ENCODE results near the gene LSS. TPM values are rescaled to one million over a fixed set of nuclear protein-coding genes. Genes with fewer than 3 reads are reported as not detected.
"Not testable (repeated sequence)": the region's sequence is repeated elsewhere in the genome, so short reads cannot be mapped to it uniquely, and the experiment has no call there.

The LSS gene
- polyA plus RNA-seq, 3 donors = 16.9 to 60.7 (median 38.4) TPM

DNA sequence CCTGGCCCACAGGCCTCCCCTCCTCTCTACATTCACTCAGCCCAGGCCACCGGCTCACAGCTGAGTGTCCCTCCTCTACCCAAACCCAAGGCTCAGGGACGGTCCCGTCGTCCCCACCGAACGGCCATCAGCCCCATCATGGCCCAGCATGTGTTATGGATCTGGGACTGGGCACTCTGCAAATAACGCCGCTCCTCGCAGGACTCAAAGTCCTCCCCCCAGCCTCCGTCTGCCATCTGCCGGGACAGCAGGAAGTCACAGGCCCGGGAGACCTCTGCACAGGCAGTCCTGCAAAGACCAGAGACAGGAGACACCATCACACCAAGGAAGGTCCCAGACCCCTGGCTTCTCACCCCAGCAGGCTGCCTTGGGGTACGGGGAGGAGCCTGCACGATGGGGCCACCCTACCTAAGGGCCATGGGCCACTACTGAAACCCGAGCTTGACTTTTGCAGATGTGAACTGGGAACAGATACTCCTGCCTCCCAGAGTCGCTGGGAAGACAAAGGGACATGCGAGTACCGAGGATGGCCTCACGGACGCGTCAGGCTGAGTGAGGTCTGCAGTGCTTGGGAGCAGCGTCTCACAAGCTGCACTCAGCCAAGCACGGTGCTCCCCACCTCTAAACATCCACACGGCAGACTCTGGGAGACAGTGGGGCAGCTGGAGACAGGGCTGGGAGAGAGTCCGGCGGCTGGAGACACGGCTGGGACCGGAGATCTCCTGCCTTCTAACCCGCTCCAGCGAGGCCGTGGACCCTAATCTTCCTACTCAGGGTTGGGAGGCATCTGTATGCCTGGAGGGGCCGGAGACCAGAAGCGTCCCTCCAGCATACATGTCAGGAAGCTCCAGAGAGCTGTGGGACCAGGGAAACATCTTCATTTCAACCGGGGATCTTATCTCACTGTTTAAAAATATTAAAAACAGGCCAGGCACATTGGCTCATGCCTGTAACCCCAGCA is 33.9 kb downstream of the LSS start:
- WGBS, 3 donors = 92 to 95% (median 94%) methylated on average over 34 of the region's 34 CpGs
- H3K27ac ChIP-seq (ENCODE audit: low read depth, low read length) = no peak overlapping the region

DNA sequence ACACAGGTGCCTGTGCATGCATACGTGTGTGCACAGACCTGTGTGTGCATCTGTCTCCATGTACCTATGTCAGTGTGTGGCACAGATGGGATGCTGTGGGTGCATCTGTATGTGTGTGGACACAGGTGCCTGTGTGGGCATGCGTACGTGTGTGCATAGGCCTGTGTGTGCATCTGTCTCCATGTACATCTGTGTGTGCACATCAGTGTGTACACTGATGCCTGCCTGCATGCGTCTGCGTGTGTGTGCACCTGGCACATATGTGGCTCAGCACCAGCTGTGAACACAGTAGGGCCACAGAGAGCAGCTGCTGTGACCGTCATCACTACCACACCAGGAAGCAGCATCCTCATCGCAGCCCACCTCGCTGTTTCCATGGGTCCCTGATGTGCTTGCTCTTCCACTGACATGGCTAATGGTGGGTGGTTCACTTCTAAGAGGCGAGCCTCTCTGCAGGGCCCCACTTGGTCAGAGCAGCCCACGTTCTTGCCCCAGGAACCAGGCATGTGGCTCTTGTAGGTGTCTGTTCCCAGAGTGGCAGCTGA is 34.7 kb downstream of the LSS start:
- no peak overlapping the region for H3K27ac ChIP-seq (ENCODE audit: low read depth, low read length)
- WGBS, 3 donors = 92 to 97% (median 95%) methylated on average over 10 of the region's 10 CpGs

DNA sequence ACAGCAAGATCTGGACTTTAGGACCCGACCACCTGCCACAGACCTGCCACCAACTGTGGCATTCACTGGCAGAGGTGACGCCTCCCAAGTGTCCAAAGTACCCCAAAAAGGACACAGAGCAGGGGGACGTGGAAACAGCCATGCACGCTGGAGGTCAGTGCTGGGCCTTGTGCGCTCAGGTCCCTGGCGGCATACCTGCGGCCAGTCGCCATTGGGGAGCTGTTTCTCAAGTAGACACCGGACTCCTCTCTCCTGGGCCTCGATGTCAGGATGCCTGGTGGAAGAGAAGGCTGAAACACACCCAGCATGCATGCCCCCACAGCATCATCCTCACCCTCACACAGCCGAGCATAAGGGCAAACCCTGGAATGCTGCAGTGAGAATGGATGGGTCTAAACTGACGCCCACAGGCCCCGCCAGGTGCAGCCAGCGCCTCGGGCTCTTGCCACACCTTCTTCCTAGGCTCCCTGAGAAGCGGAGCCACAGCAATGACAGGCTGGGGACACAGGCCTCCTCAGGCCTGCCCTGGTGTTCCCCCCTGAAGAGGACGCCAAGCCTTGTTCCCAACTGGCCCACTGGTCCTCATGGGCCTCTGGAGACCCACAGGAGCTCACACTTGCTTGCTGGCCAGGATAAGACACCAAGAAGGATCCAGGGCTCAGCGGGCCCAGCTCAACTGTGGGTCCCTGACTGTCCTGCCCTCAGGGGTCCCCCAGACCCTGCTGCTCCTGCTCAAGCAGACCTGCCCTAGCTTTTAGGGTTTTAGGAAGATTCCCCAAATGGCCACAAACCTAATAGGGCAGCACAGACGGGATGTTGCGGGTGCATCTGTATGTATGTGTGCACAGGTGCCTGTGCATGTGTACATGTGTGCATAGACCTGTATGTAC is 36.6 kb downstream of the LSS start:
- WGBS, 3 donors = 94 to 95% (median 95%) methylated on average over 20 of the region's 20 CpGs
- no peak overlapping the region for H3K27ac ChIP-seq (ENCODE audit: low read depth, low read length)

DNA sequence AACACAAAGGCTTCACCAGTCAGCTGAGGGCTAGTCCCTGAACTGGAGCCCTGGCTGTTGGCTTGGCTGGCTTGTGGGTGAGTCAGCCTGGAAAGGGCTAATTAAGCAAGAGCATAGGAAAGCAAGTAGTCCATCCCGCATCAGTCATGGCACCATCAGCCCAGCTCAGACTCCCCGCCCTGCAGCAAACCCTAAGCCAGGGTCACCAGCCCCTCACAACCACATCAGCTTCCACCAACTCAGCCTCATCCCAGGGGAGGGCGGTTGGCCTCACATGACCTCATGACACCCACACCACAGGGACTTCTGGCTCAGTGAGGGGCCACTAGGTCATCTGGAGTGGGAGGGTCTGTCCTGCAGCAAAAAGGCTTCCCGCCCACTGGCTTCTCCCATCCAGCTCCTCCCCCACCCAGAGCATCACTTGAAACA is 37.3 kb downstream of the LSS start:
- 81 to 94% (median 87%) methylated on average over 4 of the region's 4 CpGs for WGBS, 3 donors
- H3K27ac ChIP-seq (ENCODE audit: low read depth, low read length) = no peak overlapping the region

DNA sequence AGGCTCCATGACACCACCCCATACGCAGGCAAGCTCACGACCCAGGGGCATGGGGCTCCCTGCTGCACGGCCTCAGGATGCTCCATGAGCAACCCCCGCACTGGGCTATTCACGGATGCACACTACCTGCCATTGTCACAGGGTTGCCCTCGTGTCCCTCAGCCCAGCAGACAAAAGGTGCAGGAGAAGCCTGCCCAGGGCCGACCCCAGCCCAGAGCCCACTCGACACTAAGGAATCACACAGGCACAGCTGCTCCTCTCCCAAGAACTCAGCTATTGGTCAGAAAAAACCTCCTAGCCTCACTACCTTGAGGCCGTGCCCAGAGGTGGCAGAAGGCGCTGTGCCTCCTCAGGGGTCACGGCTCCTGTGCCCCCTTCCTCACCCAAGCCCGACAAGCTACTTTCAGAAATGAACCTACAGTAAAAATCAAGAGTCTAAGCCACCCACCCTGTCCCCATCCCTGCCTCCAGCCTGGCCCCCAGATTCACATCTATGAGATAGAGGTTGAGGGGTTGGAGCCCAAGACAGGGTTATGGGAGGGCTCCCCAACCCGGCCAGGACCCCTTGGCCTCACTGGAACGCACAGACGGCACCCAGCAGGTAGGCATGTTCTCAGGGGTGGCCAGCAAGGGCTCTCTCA is 38.0 kb downstream of the LSS start:
- WGBS, 3 donors = 95 to 96% (median 95%) methylated on average over 12 to 15 of the region's 15 CpGs
- H3K27ac ChIP-seq (ENCODE audit: low read depth, low read length) = no peak overlapping the region

DNA sequence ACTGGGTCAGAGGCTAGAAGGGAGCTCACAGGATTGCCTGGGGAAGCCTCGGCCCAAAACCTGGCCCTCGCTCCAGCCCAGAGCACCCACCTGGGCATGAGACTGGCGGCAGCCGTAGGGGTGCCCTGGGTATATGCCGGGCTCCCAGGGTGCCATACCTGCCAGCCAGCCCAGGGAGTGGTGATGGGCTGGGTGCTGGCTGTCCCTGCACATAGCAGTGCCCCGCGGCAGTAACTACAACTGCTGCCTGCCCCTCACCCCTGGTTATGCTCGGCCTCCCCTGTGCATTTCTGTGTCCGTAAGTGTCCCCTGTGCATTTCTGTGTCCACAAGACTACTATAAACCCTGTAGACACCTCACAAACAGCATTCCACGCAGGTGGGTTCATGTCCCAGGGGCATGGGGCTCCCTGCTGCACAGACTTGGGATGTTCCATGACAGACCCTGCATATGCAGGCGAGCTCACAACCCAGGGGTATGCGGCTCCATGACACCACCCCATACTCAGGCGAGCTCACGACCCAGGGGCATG is 38.5 kb downstream of the LSS start:
- WGBS, 3 donors = 94 to 100% (median 96%) methylated on average over 9 to 14 of the region's 14 CpGs
- H3K27ac ChIP-seq (ENCODE audit: low read depth, low read length) = no peak overlapping the region

DNA sequence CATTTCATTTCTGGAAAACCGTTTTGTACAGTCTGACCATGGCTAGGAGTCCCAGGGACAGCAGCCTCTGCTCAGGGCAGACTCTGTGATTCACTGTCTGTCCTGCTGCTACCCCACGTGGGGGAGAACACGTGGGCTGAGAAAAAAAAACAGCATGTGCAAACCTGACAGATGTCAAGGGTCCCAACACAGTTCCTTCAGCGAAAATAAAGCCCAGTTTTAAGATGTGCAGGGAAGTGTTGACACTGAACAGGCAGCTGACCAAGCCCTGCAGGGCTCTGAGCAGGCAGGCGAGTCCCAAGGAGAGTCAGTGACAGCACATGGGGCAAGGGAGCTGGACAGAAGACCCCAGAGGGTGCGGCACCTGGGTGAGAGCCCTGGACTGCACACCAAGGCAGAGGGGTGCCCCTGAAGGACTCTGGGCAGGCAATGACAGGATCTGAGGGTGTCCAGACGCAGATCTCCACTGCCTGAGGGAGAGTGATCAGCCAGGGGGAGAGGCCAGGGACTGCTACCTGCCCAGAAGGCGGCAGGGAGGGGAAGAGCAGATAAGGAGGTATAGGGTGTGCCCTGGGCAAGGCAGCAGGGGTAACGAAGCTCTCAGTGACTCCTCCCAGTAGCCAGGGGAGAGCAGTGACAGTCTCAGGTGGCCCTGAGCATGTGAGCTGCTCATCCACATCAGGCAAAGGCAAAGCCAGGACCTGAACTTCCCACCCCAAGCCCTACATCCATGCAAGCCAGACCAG is 39.2 kb downstream of the LSS start:
- H3K27ac ChIP-seq (ENCODE audit: low read depth, low read length) = no peak overlapping the region
- 81 to 83% (median 81%) methylated on average over 9 of the region's 9 CpGs for WGBS, 3 donors

DNA sequence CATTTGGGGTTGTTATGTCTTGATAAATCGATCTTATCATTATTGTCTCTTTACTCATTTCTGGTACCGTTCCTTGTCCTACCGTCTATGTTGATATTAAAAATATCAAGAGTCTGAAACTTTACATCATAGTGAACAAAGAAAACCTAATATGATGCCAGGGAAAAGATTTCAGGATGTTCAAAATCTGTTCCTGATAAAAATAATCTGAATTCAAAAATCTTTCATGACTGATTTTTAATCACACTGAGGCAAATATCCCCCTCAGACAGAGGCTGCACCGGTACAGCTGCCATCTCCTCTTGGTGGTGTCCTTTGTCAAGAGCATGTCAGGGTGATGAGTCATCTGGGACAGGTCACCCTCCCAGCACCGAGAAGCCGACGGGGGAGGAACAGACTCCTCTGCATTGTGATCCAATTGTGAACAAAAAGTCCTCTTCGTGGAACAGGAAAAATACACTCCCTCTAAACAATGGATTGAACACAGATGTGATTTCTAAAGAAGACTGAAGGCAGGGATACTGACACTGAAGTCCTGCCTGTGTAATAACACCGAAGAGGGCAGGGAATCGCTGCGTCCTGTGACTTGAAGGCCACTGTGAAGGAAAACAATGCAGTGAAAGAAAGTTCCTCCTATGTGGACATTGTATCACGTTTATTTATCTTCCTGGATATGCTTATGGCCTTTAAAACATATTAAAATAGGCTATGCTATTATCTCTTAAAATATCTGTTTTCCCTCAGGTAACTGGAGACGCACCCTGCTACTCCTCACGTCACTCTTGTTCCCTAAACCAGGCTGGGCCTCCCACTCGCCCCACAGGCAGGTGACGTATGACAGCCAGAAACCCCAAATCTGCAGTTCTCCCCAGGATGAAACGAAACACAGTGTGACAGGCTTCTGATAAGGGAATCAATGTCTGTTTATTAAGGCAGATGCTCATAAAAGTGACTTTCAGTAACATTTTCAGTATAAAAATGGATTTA is 40.1 kb downstream of the LSS start:
- WGBS, 3 donors = 56 to 58% (median 58%) methylated on average over 17 of the region's 17 CpGs
- no peak overlapping the region for H3K27ac ChIP-seq (ENCODE audit: low read depth, low read length)

DNA sequence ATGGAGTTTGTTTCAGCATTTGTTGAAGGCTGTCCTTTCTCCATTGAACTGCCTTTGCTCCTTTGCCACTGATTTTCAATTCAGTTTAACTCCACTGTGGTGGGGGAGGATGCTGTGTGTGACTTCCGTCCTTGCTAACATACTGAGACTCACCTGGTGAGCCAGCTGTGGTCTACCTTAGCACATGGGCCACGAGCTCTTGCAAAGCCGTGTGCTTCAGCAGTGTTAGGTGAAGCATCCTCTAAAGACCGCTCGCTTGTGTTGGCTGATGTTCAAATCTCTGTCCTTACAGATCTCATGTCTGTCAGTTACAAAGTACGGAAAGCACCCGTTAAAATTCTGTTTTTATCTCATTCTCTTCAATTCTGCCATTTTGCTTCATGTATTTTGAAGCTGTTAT is 40.8 kb downstream of the LSS start:
- H3K27ac ChIP-seq (ENCODE audit: low read depth, low read length) = no peak overlapping the region
- WGBS, 3 donors = 88 to 93% (median 88%) methylated on average over 7 of the region's 7 CpGs

DNA sequence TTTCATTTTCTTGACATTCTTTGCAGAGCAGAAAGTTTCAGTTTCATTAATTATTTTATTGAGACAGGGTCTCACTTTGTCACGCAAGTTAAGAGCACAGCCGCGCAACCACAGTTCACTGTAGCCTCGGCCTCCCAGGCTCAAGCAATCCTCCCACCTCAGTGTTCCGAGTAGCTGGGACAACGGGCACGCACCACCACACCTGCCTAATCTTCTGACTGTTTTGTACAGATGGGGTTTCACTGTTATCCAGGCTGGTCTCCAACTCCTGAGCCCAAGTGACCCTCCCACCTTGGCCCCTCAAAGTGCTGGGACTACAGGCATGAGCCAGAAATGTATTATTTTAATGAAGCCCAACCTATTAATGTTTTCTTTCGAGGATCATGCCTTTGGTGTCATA is 41.3 kb downstream of the LSS start:
- 88 to 95% (median 95%) methylated on average over 8 of the region's 8 CpGs for WGBS, 3 donors
- no peak overlapping the region for H3K27ac ChIP-seq (ENCODE audit: low read depth, low read length)

DNA sequence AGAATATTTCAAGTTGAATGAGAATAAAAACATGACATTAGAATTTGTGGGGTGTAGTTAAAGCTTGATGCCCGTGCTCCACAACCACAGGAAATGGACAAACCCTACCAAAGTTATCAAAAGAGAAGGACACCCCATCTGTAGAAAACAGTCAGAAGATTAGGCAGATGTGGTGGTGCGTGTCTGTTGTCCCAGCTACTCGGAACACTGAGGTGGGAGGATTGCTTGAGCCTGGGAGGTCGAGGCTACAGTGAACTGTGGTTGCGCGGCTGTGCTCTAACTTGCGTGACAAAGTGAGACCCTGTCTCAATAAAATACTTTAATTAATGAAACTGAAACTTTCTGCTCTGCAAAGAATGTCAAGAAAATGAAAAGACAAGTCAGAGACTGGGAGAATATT is 42.9 kb downstream of the LSS start:
- H3K27ac ChIP-seq (ENCODE audit: low read depth, low read length) = no peak overlapping the region
- WGBS, 3 donors = 82 to 85% (median 83%) methylated on average over 7 of the region's 7 CpGs

DNA sequence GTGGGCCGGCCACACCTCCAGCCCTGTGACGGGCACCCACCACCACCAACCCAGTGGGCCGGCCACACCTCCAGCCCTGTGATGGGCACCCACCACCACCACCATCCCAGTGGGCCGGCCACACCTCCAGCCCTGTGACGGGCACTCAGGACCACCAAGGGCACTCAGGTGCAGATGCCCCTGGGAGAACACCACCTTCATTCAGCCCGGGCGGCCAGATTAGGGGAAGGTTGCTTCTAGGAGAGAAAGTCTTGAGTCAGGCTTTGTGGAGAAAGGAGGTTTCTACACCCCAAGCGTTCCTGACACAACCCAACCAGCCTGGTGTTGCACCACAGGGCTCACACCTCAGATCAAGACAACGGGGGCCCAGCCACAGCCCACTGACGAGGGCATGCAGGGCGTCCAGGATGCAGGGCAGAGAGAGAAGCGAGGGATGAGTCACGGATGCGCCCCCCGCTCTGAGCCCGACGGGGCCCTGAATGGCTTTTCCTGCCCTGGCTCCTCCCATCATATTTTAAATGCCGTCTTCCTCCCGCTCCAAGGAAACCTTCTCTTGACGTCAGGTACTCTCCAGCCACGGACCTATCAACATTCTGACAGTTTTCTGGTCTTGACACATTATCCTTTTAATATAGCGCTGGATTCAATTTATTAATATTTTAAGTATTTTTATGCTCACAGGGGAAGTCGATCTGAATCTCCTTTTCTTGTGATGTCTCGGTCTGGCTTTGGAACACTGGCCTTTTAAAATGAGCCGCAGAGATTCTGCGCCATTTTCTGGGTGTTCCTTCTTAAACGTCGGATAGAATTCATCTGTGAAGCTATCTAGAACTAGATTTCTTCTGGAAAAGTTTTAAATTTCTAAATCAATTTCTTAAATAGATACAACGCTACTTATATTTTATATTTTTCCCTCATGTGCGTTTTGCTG is 43.7 kb downstream of the LSS start:
- 8 to 38% (median 13%) methylated on average over 30 of the region's 30 CpGs for WGBS, 3 donors
- no peak overlapping the region for H3K27ac ChIP-seq (ENCODE audit: low read depth, low read length)

DNA sequence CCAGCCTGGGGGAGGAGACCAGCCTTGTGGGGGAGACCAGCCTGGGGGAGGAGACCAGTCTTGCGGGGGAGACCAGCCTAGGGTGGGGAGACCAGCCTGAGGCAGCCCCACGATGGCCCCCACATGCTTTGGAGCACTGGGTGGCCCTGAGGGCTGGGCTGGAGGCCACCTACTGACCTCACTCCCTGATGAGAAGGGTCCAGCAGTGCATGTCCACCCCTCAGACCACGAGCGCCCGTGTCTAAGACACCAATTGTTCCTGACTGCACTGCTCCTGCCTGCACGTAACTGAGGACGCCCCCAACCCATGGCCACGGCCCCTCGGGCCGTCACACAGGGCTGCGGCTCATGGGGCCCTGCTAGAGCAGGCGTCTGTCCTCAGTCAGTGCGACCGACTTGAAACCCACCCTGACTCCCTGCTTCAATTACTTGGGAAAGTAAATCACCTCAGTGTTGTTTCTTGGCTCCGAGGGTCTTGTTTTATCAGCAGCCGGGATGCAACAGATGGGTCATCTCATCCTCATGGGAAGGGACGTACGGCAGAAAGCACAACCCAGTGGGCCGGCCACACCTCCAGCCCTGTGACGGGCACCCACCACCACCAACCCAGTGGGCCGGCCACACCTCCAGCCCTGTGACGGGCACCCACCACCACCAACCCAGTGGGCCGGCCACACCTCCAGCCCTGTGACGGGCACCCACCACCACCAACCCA is 44.5 kb downstream of the LSS start, which contains the start of gene SPATC1L:
SPATC1L (minus strand) TSS at position 550 of the 715 bp plus-strand sequence. CDS start 1,643 bp downstream, outside the sequence.
- 5 to 14% (median 7%) methylated on average over 18 to 21 of the region's 24 CpGs for WGBS, 3 donors
- H3K27ac ChIP-seq (ENCODE audit: low read depth, low read length) = no peak within 1 kb of the TSS

DNA sequence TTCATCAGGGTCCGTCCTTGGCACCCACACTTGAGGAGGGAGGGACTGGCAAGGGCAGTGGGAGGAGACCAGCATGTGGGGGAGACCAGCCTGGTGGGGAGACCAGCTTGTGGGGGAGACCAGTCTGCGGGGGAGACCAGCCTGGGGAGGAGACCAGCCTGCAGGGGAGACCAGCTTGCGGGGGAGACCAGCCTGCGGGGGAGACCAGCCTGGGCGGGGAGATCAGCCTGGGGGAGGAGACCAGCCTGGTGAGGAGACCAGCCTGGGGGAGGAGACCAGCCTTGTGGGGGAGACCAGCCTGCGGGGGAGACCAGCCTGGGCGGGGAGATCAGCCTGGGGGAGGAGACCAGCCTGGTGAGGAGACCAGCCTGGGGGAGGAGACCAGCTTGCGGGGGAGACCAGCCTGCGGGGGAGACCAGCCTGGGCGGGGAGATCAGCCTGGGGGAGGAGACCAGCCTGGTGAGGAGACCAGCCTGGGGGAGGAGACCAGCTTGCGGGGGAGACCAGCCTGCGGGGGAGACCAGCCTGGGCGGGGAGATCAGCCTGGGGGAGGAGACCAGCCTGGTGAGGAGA is 45.2 kb downstream of the LSS start:
- H3K27ac ChIP-seq (ENCODE audit: low read depth, low read length) = not testable (repeated sequence)
- WGBS, 3 donors = 47 to 59% (median 54%) methylated on average over 3 to 6 of the region's 13 CpGs
